Fibroblast of the conjunctiva (primary cell): ENCODE measurements around the gene HELZ.

Experiments
- DNase-seq: peaks from one replicate; pipeline ENCODE4 v3.0.0-alpha.2; 2010; ENCODE audit warnings: low read depth

The HELZ gene

DNA sequence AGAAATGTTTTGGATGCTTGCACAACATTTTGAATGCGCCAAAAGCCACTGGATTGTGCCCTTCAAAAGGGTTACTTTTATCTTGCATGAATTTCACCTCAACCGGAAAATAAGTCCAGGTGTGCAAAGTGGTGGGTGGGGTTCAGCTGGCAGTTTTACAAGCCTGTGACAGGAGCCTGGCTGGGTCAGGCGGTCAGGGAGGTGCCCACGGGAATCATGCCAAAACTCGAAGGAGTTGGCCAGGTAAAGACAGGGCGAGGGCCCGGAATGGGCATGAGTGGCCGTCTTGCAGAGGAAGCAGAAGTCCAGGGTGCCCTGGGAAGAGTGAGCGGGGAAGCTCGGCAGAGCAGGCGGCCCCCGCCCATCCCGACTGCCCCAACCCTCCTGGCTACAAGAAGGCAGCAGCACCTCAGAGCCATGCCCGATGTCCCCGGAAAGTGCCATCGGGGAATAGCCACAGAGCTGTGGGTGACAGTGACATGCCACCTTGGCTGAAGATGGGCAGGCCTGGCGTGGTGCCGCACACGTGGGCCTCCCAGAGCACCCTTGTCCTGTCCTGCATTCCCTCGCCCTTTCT, 219.7 kb downstream of the HELZ start:
- no peak for DNase-seq

DNA sequence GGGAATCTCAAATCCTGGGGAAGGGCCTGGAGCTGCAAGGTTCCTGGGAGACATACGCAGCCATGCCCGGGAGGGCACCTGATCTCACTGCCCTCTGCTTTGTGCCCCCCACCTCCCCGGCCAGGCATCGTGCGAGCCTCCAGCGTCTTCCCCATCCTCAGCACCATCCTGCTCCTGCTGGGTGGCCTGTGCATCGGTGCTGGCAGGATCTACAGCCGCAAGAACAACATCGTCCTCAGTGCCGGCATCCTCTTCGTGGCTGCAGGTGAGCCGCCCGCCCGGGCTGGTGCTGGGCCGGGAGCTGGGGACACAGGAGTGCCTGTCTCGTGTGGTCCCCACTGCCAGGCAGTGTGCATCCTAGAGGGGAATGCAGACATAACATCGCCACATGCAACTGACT, 220.3 kb downstream of the HELZ start:
- no peak for DNase-seq

DNA sequence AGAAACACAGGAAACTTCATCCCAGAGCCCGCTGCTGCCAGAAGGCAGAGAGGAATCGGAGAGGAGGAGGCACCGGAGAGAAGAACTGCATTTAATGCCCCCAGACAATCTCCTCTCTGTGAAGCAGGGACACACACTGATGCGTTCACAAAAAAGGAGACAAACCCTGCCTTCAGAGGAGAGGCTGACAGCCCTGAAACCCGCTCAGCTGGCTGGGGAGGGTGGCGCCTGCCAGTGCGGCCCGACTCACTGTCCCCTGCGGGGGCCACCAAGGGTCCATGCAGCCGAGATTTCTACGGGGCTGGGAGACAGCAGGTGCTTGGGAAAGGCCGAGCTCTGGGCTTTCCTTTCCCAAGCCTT, 222.6 kb downstream of the HELZ start:
- no peak for DNase-seq

DNA sequence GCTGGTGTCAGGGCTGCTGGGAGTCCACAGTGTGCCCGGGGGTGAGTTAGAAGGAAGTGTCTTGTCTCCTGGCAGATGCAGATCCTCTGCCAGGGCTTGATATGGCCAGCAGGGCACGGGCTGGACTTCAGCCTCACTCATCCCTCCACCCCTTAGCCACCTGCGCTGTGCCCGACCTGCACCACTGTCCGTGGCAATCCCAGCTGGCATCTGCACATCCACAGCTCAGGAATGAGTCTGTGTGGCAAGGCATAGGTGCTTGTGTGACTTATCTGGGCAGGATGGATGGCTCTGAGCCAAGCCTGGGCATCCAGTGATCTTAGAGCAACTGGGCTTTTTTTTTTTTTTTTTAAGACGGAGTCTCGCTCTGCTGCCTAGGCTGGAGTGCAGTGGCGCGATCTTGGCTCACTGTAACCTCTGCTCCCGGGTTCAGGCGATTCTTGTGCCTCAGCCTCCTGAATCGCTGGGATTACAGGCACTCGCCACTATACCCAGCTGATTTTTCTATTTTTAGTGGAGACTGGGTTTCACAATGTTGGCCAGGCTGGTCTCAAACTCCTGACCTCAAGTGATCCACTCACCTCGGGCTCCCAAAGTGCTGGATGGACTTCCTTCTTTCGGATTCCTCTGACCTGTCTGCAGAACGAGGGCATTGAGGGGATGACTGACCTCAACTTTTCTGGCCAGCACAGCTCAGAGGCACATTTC, 223.1 kb downstream of the HELZ start:
- DNase-seq = no peak

DNA sequence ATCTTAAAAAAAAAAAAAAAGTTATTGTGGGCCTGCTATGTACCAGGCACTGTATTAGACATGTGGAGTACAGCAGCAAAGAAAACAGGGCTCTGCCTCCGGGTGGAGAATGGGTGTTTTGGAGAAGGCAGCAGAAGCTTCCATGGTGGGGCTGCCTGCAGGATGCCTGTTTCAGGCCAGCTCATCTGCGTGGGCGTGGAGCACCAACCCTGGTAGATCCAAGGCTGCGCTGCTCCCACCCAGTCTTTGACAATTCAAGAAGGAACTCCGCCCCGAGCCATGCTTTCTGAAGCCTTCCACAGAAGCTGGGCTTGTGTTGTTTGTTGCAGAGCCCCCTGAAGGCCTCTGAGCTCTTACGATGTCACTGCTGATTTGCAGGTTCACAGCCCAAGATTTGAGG, 223.8 kb downstream of the HELZ start:
- no peak for DNase-seq
